Peyer's patch (tissue), 4 donors: ENCODE results near the gene FAM53A.

ENCODE experiments used
- POLR2A ChIP-seq, 2 donors: fragments of 450-650 bp; IDR thresholded peaks; one replicate each; pipeline ENCODE4 v1.5.1; 2017; ENCODE audit warnings: antibody characterized with exemption in 2 of 2, mild to moderate bottlenecking in 2 of 2, moderate library complexity in 2 of 2
- TF ChIP-seq, protein P1 (sequence below), 6 experiments: fragments of 450-650 bp in 4 of 6; fragments of 200-600 bp in 2 of 6; sonication (generic) in 1 of 6; IDR thresholded peaks; one replicate each; pipeline ENCODE4 v1.5.1; 2017 to 2019; ENCODE audit warnings: antibody characterized with exemption in 6 of 6, mild to moderate bottlenecking in 3 of 6, moderate library complexity in 1 of 6

DNA sequence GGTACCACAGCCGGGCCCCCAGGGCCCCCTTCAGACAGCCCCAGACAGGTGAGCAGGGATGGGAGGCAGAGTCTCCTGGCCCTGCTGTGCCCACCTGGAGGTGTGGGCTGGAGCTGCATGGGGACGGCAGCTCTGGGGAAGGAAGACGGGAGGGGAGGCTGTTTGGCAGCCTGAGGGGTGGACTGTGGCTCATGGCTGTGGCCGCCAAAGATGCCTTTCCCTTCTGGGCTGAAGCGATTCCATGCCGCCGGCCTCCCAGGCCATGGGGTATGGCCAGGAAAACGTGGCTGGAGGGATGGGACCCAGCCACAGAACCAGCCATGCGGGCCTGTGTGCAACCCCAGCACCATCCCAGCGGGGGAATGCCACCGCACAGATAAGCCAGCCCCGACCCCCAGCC is 65.7 kb downstream of the FAM53A start:
- TF ChIP-seq, protein P1, sequence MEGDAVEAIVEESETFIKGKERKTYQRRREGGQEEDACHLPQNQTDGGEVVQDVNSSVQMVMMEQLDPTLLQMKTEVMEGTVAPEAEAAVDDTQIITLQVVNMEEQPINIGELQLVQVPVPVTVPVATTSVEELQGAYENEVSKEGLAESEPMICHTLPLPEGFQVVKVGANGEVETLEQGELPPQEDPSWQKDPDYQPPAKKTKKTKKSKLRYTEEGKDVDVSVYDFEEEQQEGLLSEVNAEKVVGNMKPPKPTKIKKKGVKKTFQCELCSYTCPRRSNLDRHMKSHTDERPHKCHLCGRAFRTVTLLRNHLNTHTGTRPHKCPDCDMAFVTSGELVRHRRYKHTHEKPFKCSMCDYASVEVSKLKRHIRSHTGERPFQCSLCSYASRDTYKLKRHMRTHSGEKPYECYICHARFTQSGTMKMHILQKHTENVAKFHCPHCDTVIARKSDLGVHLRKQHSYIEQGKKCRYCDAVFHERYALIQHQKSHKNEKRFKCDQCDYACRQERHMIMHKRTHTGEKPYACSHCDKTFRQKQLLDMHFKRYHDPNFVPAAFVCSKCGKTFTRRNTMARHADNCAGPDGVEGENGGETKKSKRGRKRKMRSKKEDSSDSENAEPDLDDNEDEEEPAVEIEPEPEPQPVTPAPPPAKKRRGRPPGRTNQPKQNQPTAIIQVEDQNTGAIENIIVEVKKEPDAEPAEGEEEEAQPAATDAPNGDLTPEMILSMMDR (IDR thresholded peaks at IDR 0.05), result no peak
- no peak for TF ChIP-seq POLR2A (IDR thresholded peaks at IDR 0.05)
